Right lobe of liver (tissue), 6 donors: Measurements from ENCODE around the gene TASOR. TPM values are rescaled to one million over a fixed set of nuclear protein-coding genes. Genes with fewer than 3 reads are reported as not detected.

Experiments
- ATAC-seq, 4 donors: fragments of 200-7000 bp; cut with Tn5 transposase; one replicate each; pipeline ENCODE4 v1.9.1; 2020; ENCODE audit warnings: mild to moderate bottlenecking in 4 of 4, moderate library complexity in 4 of 4
- DNase-seq, 3 donors: peaks; one replicate each; pipeline ENCODE4 v3.0.0-alpha.2; 2020
- H3K27ac ChIP-seq, 3 donors: fragments of 200-600 bp; one replicate each; pipeline ENCODE4 v1.8.0; 2022
- H3K27me3 ChIP-seq, 2 donors: fragments of 200-600 bp; one replicate each; pipeline ENCODE4 v1.8.0; 2022
- H3K36me3 ChIP-seq, 4 donors: fragments of 200-600 bp; sonication (generic) in 1 of 4; one replicate each; pipeline versions ENCODE4 v1.5.1 to v1.8.0; 2017 to 2022; ENCODE audit warnings: control low read depth in 1 of 4
- H3K4me1 ChIP-seq, 4 donors: fragments of 200-600 bp; sonication (generic) in 1 of 4; one replicate each; pipeline versions ENCODE4 v1.5.1 to v1.8.0; 2017 to 2022; ENCODE audit warnings: control low read depth in 1 of 4
- H3K4me3 ChIP-seq, 3 donors: fragments of 200-600 bp; one replicate each; pipeline ENCODE4 v1.8.0; 2022
- H3K9me3 ChIP-seq, 4 donors: fragments of 200-600 bp; sonication (generic) in 1 of 4; one replicate each; pipeline versions ENCODE4 v1.5.1 to v1.8.0; 2017 to 2022; ENCODE audit warnings: control low read depth in 1 of 4
- POLR2A ChIP-seq: fragments of 450-650 bp; IDR thresholded peaks from one replicate; pipeline ENCODE4 v1.6.1; 2017; ENCODE audit warnings: antibody characterized with exemption, mild to moderate bottlenecking
- WGBS: methylation state at CpG from one replicate; pipeline ENCODE4 v1.1.6; 2018; ENCODE audit warnings: low coverage, low lambda C conversion rate; ENCODE audit not compliant: insufficient coverage; ENCODE audit errors: missing lambda C conversion rate; 5-methylcytosine and 5-hydroxymethylcytosine counted together
- intact Hi-C, 2 donors: fragments of 100-400 bp; cut with DNase I; formaldehyde crosslinking; loops; one replicate each; pipeline versions ENCODE4 v1.11.2 to v1.14.1; 2022
- total RNA-seq, 6 experiments: library from RNA; depleted of rRNA in 2 of 6; stranded (reverse); fragments of >200 nt in 2 of 6; fragmentation: NEBNext Ultra II Directional in 3 of 6; extraction: Animal tissue kit (Norgen Biotek cat#: 25700) in 3 of 6; gene quantifications; one replicate each; pipeline versions ENCODE4 v1.1.0 to v1.2.4, GENCODE V29; 2016 to 2023
- TF ChIP-seq, protein P1 (sequence below), 4 donors: fragments of 200-600 bp in 3 of 4; fragments of 450-650 bp in 1 of 4; IDR thresholded peaks; one replicate each; pipeline versions ENCODE4 v1.5.1 to v1.8.0; 2016 to 2022; ENCODE audit warnings: antibody characterized with exemption in 4 of 4, mild to moderate bottlenecking in 2 of 4
- donor health status: DM: no; HTN: yes; CAD: no.
- donor health status: DM: no; HTN: no; CAD: no.
- donor health status: DM: no; HTN: no; CAD: no.
- donor health status: DM: no; HTN: yes; CAD: no.
- donor health status: DM: no; HTN: yes; CAD: no.

Gene TASOR
- total RNA-seq, 6 experiments from 2014 or later: 13.7 to 31.0 (median 21.5) TPM

DNA sequence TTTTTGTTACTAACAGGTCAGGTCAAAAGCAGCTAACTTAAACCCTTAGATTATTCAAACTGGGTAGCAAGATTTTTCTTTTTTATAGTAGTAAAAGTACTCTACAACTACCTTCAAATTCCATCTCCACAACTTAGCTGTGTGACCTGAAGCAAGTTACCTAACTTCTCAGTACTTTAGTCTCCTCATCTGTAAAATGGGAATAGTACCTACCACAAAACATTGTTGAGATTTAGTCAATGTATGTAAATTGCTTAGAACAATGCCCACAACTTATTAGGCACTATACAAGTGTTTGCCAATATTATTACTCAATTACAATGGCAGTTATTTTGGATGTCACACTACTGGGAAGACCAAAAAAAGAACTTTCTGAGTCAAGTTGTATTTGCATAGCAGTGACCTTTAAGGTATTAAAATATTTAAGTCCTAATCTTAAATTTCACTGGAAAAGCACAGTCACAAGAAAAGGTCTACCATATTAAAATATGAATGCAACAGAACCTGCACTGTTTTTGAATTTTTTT, 2.9 kb downstream of the TASOR start:
- no peak for ATAC-seq
- Histone ChIP-seq H3K27ac (no peak overlapping the region), H3K4me1 (peaks cover 0 to 16% (median 0%) of the 10 kb centered on the region in 4 donors), H3K9me3 (no peaks in the 10 kb centered on the region), H3K27me3 (no peaks in the 10 kb centered on the region), H3K36me3 (no peaks in the 10 kb centered on the region), H3K4me3 (no peak overlapping the region)
- intact Hi-C loops: no loop called here
- no peak for TF ChIP-seq POLR2A
- TF ChIP-seq, protein P1, sequence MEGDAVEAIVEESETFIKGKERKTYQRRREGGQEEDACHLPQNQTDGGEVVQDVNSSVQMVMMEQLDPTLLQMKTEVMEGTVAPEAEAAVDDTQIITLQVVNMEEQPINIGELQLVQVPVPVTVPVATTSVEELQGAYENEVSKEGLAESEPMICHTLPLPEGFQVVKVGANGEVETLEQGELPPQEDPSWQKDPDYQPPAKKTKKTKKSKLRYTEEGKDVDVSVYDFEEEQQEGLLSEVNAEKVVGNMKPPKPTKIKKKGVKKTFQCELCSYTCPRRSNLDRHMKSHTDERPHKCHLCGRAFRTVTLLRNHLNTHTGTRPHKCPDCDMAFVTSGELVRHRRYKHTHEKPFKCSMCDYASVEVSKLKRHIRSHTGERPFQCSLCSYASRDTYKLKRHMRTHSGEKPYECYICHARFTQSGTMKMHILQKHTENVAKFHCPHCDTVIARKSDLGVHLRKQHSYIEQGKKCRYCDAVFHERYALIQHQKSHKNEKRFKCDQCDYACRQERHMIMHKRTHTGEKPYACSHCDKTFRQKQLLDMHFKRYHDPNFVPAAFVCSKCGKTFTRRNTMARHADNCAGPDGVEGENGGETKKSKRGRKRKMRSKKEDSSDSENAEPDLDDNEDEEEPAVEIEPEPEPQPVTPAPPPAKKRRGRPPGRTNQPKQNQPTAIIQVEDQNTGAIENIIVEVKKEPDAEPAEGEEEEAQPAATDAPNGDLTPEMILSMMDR (IDR thresholded peaks at IDR 0.05): no peak
- no peak for DNase-seq

DNA sequence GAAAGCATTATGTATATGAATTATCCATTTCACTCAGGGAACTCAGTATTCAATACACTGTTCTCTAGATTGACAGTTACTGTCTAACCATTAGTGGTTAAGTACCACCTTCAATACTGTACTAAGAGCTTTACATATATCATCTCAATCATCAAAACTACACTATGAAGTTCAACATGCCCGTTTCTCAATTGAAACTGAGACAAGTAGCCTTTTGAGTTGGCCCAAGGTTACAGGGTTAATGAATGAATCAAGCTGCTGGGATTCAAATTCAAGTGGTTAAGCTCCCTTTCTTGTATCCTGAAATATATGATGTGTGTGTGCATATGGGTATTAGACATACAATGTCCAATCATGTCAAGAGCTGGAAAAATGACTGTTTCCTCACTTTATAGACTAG, 5.8 kb downstream of the TASOR start:
- DNase-seq (no peak), ATAC-seq (no peak)
- intact Hi-C loops: no loop called here
- Histone ChIP-seq H3K9me3 (no peaks in the 10 kb centered on the region), H3K36me3 (peaks cover 0 to 10% (median 0%) of the 10 kb centered on the region in 4 donors), H3K4me3 (no peak overlapping the region), H3K27ac (no peak overlapping the region), H3K4me1 (peaks cover 0 to 16% (median 0%) of the 10 kb centered on the region in 4 donors), H3K27me3 (no peaks in the 10 kb centered on the region)
- TF ChIP-seq POLR2A: no peak
- TF ChIP-seq, protein P1 (IDR thresholded peaks at IDR 0.05): no peak
- WGBS: 46% methylated on average over 1 of the region's 1 CpG

DNA sequence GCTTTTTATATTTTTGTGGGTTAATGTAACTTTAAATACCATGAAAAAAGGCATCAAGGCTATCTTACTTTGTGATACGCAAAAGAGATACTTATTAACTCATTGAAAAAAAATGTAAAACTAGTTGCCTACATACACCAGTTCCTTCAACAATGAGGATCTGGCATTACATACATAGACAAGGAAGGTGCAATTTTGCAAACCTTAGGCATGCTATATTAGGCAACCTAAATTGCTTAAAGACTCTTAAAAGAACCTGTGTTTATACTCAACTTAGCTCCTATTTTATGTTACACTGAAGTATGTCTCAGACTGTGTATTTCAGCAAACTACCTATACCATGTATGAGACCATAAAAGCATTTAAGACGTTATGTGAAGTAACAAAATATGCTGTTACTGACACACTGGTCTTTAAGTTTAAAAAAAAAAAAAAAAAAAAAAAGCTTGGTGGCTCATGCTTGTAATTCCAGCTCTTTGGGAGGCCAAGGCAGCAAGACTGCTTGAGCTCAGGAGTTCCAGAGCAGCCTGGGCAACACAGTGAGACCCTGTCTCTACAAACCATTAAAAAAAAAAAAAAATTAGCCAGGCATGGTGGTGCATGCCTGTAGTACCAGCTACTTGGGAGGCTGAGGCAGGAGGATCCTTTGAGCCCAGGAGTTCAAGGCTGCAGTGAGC, 9.1 kb downstream of the TASOR start:
- Histone ChIP-seq H3K4me3 (no peak overlapping the region), H3K36me3 (peaks cover 0 to 34% (median 0%) of the 10 kb centered on the region in 4 donors), H3K27ac (no peak overlapping the region), H3K4me1 (no peaks in the 10 kb centered on the region), H3K27me3 (no peaks in the 10 kb centered on the region), H3K9me3 (no peaks in the 10 kb centered on the region)
- intact Hi-C loops: no loop called here
- 80% methylated on average over 2 of the region's 2 CpGs for WGBS
- ATAC-seq (no peak), DNase-seq (no peak)
- TF ChIP-seq, protein P1 (IDR thresholded peaks at IDR 0.05): no peak
- no peak for TF ChIP-seq POLR2A

DNA sequence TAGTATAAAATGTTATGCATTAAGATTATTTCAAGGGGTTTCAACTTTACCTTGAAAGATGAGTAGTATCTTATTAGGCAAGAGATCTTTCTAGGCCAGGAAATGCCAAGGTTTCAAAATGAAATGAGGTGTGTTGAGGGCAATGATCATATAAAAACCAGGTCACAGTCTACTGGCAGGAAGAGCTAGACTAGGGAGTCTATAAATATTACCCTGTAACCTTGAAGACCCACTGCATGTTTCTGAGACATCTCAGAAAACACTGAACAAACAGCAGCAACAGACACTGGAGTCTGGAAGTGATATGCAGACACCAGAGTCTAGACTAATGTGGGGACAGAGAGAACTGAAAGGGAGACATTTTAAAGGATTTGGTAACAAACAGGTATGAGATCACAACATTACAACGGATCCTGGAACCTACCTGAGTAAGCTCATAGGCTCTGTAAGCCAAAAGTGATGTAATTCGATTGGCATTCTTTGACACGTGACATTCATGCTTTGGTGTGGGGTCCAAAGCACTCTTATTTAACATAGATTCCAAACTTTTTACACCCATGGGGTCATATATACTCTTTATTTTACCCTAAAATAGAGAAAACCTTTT, 15.0 kb downstream of the TASOR start:
- Histone ChIP-seq H3K27ac (no peak overlapping the region), H3K36me3 (peaks cover 0 to 72% (median 9%) of the 10 kb centered on the region in 4 donors), H3K4me1 (no peaks in the 10 kb centered on the region), H3K4me3 (no peak overlapping the region), H3K27me3 (no peaks in the 10 kb centered on the region), H3K9me3 (no peaks in the 10 kb centered on the region)
- no peak for TF ChIP-seq POLR2A
- TF ChIP-seq, protein P1 (IDR thresholded peaks at IDR 0.05): no peak
- no peak for DNase-seq
- ATAC-seq: peak in 1 of 4 donors; percentile 31
- WGBS: 75% methylated on average over 3 of the region's 3 CpGs
- intact Hi-C loops: no loop called here
